CD8-positive, alpha-beta memory T cell (primary cell): Measurements from ENCODE around the gene ZNF764. TPM values are rescaled to one million over a fixed set of nuclear protein-coding genes. Genes with fewer than 3 reads are reported as not detected.

ENCODE experiments used
- CTCF ChIA-PET: fragments of 350-600 bp; sonication (Branson Sonifier 250); formaldehyde crosslinking; loops from one replicate; lab custom pipeline; 2021; ENCODE audit warnings: antibody characterized with exemption; lab: Charles Lee
- POLR2A ChIA-PET: fragments of 350-600 bp; sonication (Branson Sonifier 250); formaldehyde crosslinking; loops from one replicate; lab custom pipeline; 2021; ENCODE audit warnings: antibody characterized with exemption; lab: Charles Lee
- DNase-seq, 5 donors: peaks; one replicate each; pipeline versions ENCODE4 v3.0.0 to v3.0.0-alpha.2; 2020 to 2022; ENCODE audit warnings: mixed read lengths in 1 of 5
- H3K27ac ChIP-seq: one replicate; pipeline ENCODE4 v1.7.0; 2013; ENCODE audit warnings: low read depth, mild to moderate bottlenecking, low read length, moderate library complexity
- H3K27me3 ChIP-seq: 2 replicates; pipeline ENCODE4 v1.7.0; 2013; ENCODE audit warnings: low read length, mild to moderate bottlenecking; ENCODE audit not compliant: insufficient read depth, poor library complexity, severe bottlenecking
- H3K36me3 ChIP-seq: 2 replicates; pipeline ENCODE4 v1.7.0; 2013; ENCODE audit warnings: mild to moderate bottlenecking, low read length, moderate library complexity; ENCODE audit not compliant: insufficient read depth
- H3K4me1 ChIP-seq: 2 replicates; pipeline ENCODE4 v1.7.0; 2013; ENCODE audit warnings: mild to moderate bottlenecking, low read length, moderate library complexity; ENCODE audit not compliant: insufficient read depth
- H3K4me3 ChIP-seq: 2 replicates; pipeline ENCODE4 v1.7.0; 2013; ENCODE audit warnings: mild to moderate bottlenecking, low read length
- H3K9me3 ChIP-seq: 2 replicates; pipeline ENCODE4 v1.7.0; 2013; ENCODE audit warnings: mild to moderate bottlenecking, low read length
- H3K27ac Mint-ChIP-seq, 8 donors: one replicate each; pipeline ENCODE4 v1.8.0; 2020 to 2021; ENCODE audit warnings: mixed read lengths in 8 of 8, mild to moderate bottlenecking in 6 of 8, inconsistent platforms in 3 of 8, moderate library complexity in 3 of 8
- H3K27me3 Mint-ChIP-seq, 2 donors: one replicate each; pipeline ENCODE4 v1.8.0; 2020 to 2021; ENCODE audit warnings: mixed read lengths in 2 of 2, mild to moderate bottlenecking in 1 of 2, moderate library complexity in 1 of 2
- H3K36me3 Mint-ChIP-seq, 3 donors: one replicate each; pipeline ENCODE4 v1.8.0; 2020 to 2021; ENCODE audit warnings: mixed read lengths in 3 of 3, inconsistent platforms in 1 of 3, mild to moderate bottlenecking in 1 of 3
- H3K4me1 Mint-ChIP-seq, 3 donors: one replicate each; pipeline ENCODE4 v1.8.0; 2020 to 2021; ENCODE audit warnings: mixed read lengths in 3 of 3, inconsistent platforms in 1 of 3, mild to moderate bottlenecking in 1 of 3
- H3K4me3 Mint-ChIP-seq, 7 donors: one replicate each; pipeline ENCODE4 v1.8.0; 2020 to 2021; ENCODE audit warnings: mixed read lengths in 7 of 7, mild to moderate bottlenecking in 6 of 7, moderate library complexity in 4 of 7, inconsistent platforms in 2 of 7
- H3K9me3 Mint-ChIP-seq, 5 donors: one replicate each; pipeline ENCODE4 v1.8.0; 2020 to 2022; ENCODE audit warnings: mixed read lengths in 5 of 5, mild to moderate bottlenecking in 3 of 5, moderate library complexity in 2 of 5, inconsistent platforms in 1 of 5
- polyA plus RNA-seq: library from polyadenylated mRNA; unstranded; fragments of 300-500 nt; fragmentation: Illumina TruSeq; gene quantifications from one replicate; pipeline ENCODE4 v1.2.3, GENCODE V29; 2021
- total RNA-seq, 2 experiments: library from RNA; stranded (reverse); gene quantifications; one replicate each; pipeline ENCODE4 v1.2.3, GENCODE V29; 2021

Gene ZNF764
- total and polyA plus RNA-seq, 3 experiments from 2014 or later = 8.9 to 15.7 (median 15.1) TPM

GRCh38 chr16:30565526-30565925 lies 7.4 kb upstream of the ZNF764 start:
- H3K4me1 ChIP-seq = peaks cover 30% of the 10 kb centered on the region
- POLR2A ChIA-PET = interaction anchor here (1.3 kb wide), 1 partner anchor 13 kb away, joined by 6 read pairs; no protein-coding TSS in a partner anchor

GRCh38 chr16:30562021-30562420 lies 3.8 kb upstream of the ZNF764 start:
- no peaks in the 10 kb centered on the region for H3K27me3 ChIP-seq
- Mint-ChIP-seq H3K4me3 (peak overlapping the region in 6 of 7 donors; percentile 80 to 86 (median 82)), H3K27me3 (peaks cover 0 to 2% of the 10 kb centered on the region in 2 donors), H3K4me1 (peaks cover 17 to 37% (median 20%) of the 10 kb centered on the region in 3 donors), H3K36me3 (peaks cover 0 to 6% (median 0%) of the 10 kb centered on the region in 3 donors), H3K27ac (peak overlapping the region in 2 of 8 donors; percentile 79 to 87), H3K9me3 (no peaks in the 10 kb centered on the region)
- peaks cover 9% of the 10 kb centered on the region for H3K4me1 ChIP-seq
- no peak overlapping the region for H3K27ac ChIP-seq
- H3K4me3 ChIP-seq = no peak overlapping the region
- H3K9me3 ChIP-seq = no peaks in the 10 kb centered on the region
- DNase-seq = no peak
- CTCF ChIA-PET = interaction anchor here (1.0 to 1.6 kb wide), 3 partner anchors 26 to 132 kb away, joined by 3 to 5 read pairs (median 4); partner anchors contain the start of gene DCTPP1
- POLR2A ChIA-PET = interaction anchor here (0.7 to 2.3 kb wide), 3 partner anchors 9 to 97 kb away, joined by 3 to 15 read pairs (median 8); partner anchors contain the start of gene ZNF688
- no peaks in the 10 kb centered on the region for H3K36me3 ChIP-seq

More at GRCh38 chr16:30565526-30565925, 7.4 kb upstream of the ZNF764 start:
- no peak for DNase-seq
- Histone ChIP-seq H3K27me3 (no peaks in the 10 kb centered on the region), H3K27ac (no peak overlapping the region), H3K4me3 (no peak overlapping the region), H3K36me3 (no peaks in the 10 kb centered on the region), H3K9me3 (no peaks in the 10 kb centered on the region)
- peak overlapping the region in 2 of 7 donors; percentile 30 to 65 for H3K4me3 Mint-ChIP-seq
- CTCF ChIA-PET = interaction anchor here (1.0 to 1.8 kb wide), 6 partner anchors 8 to 135 kb away, joined by 3 to 7 read pairs (median 4); partner anchors contain the start of genes DCTPP1 and ZNF747
- peaks cover 0 to 4% (median 2%) of the 10 kb centered on the region in 3 donors for H3K36me3 Mint-ChIP-seq
- H3K27ac Mint-ChIP-seq = peak overlapping the region in 3 of 8 donors; percentile 22 to 93 (median 82)
- H3K9me3 Mint-ChIP-seq = no peaks in the 10 kb centered on the region
- no peaks in the 10 kb centered on the region for H3K27me3 Mint-ChIP-seq
- peaks cover 15 to 40% (median 25%) of the 10 kb centered on the region in 3 donors for H3K4me1 Mint-ChIP-seq

- Histone ChIP-seq H3K27ac (no peak overlapping the region), H3K36me3 (peaks cover under 1% of the 10 kb centered on the region), H3K4me1 (peaks cover 13% of the 10 kb centered on the region), H3K4me3 (no peak overlapping the region), H3K27me3 (no peaks in the 10 kb centered on the region), H3K9me3 (no peaks in the 10 kb centered on the region)
- peak overlapping the region; percentile 80 to 89 (median 83) for H3K4me3 Mint-ChIP-seq
- H3K4me1 Mint-ChIP-seq = peaks cover 20 to 38% (median 23%) of the 10 kb centered on the region in 3 donors
- POLR2A ChIA-PET = interaction anchor here (0.7 to 2.3 kb wide), 3 partner anchors 10 to 71 kb away, joined by 3 to 15 read pairs (median 4); partner anchors contain the start of genes ZNF688 and ZNF747
- peak in 1 of 5 donors; percentile 7 for DNase-seq
- CTCF ChIA-PET = interaction anchor here (1.0 to 1.6 kb wide), 3 partner anchors 26 to 131 kb away, joined by 3 to 5 read pairs (median 4); partner anchors contain the start of gene DCTPP1
- H3K27me3 Mint-ChIP-seq = peaks cover 0 to 2% of the 10 kb centered on the region in 2 donors
- peak overlapping the region; percentile 73 to 87 (median 81) for H3K27ac Mint-ChIP-seq
- H3K9me3 Mint-ChIP-seq = no peaks in the 10 kb centered on the region
- peaks cover 0 to 9% (median 0%) of the 10 kb centered on the region in 3 donors for H3K36me3 Mint-ChIP-seq
Observed at GRCh38 chr16:30561089-30561816, 3.1 kb upstream of the ZNF764 start.

GRCh38 chr16:30559690-30560089 lies 1.5 kb upstream of the ZNF764 start:
- POLR2A ChIA-PET = no interaction called here
- H3K4me1 ChIP-seq = peaks cover 17% of the 10 kb centered on the region

DNA sequence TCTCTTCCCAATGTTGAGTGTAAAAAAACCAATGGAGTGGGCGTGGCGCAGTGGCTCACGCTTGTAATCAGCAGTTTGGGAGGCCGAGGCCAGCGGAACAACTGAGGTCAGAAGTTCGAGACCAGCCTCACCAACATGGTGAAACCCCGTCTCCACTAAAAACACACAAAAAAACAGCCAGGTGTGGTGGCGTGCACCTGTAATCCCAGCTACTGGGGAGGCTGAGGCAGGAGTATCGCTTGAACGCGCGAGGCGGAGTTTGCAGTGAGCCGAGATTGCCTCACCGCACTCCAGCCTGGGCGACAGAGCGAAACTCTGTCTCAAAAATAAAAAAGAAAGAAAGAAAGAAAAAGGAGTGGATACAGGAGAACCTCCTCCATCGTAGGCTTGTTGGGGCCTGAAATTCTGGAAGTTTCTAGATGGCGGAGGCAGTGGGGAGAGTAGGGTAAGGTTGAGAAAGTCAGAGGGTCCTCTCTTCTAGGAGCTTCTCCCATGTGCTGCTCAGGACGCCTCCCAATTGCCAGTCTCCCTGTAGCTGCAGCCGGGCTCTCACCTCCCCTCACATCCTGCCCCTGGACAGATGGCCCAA lies 709 bp upstream of the ZNF764 start:
- POLR2A ChIA-PET = interaction anchor here (0.5 to 6.7 kb wide), 13 partner anchors 9 to 180 kb away, joined by 3 to 71 read pairs (median 5); partner anchors contain the start of genes DCTPP1, FBRS, PRR14 and SEPHS2

More at GRCh38 chr16:30559690-30560089, 1.5 kb upstream of the ZNF764 start:
- Histone ChIP-seq H3K27ac (no peak overlapping the region), H3K36me3 (peaks cover 4% of the 10 kb centered on the region), H3K9me3 (no peaks in the 10 kb centered on the region), H3K4me3 (no peak overlapping the region), H3K27me3 (no peaks in the 10 kb centered on the region)
- Mint-ChIP-seq H3K9me3 (no peaks in the 10 kb centered on the region), H3K4me3 (peak overlapping the region in 6 of 7 donors; percentile 53 to 90 (median 76)), H3K27me3 (peaks cover 0 to 2% of the 10 kb centered on the region in 2 donors), H3K4me1 (peaks cover 24 to 49% (median 26%) of the 10 kb centered on the region in 3 donors), H3K36me3 (peaks cover 0 to 22% (median 0%) of the 10 kb centered on the region in 3 donors), H3K27ac (peak overlapping the region in 4 of 8 donors; percentile 43 to 87 (median 68))
- CTCF ChIA-PET = interaction anchor here (1.2 to 3.2 kb wide), 3 partner anchors 25 to 43 kb away, joined by 3 to 69 read pairs (median 6); partner anchors contain the start of gene ZNF747
- no peak for DNase-seq

GRCh38 chr16:30557707-30557956 lies 542 bp downstream of the ZNF764 start:
- no peak for DNase-seq
- Mint-ChIP-seq H3K4me1 (peaks cover 44 to 68% (median 45%) of the 10 kb centered on the region in 3 donors), H3K9me3 (no peaks in the 10 kb centered on the region), H3K36me3 (peaks cover 0 to 38% (median 2%) of the 10 kb centered on the region in 3 donors), H3K27me3 (peaks cover 0 to 2% of the 10 kb centered on the region in 2 donors), H3K27ac (peak overlapping the region; percentile 87 to 97 (median 92)), H3K4me3 (peak overlapping the region; percentile 85 to 95 (median 89))
- Histone ChIP-seq H3K27ac (peak overlapping the region; percentile 93), H3K27me3 (no peaks in the 10 kb centered on the region), H3K4me1 (peaks cover 33% of the 10 kb centered on the region), H3K4me3 (peak overlapping the region; percentile 90), H3K9me3 (no peaks in the 10 kb centered on the region), H3K36me3 (peaks cover 15% of the 10 kb centered on the region)
- CTCF ChIA-PET = interaction anchor here (0.8 to 3.2 kb wide), 13 partner anchors 8 to 128 kb away, joined by 3 to 69 read pairs (median 7); partner anchors contain the start of genes DCTPP1, ZNF688 and ZNF747
- POLR2A ChIA-PET = interaction anchor here (0.6 to 6.7 kb wide), 11 partner anchors 12 to 140 kb away, joined by 3 to 71 read pairs (median 5); partner anchors contain the start of genes ZNF688 and ZNF747

More for the DNA sequence above, 709 bp upstream of the ZNF764 start:
- Mint-ChIP-seq H3K36me3 (peaks cover 0 to 30% (median 2%) of the 10 kb centered on the region in 3 donors), H3K27me3 (peaks cover 0 to 2% of the 10 kb centered on the region in 2 donors), H3K4me3 (peak overlapping the region; percentile 85 to 95 (median 89)), H3K27ac (peak overlapping the region; percentile 82 to 97 (median 92)), H3K9me3 (no peaks in the 10 kb centered on the region), H3K4me1 (peaks cover 31 to 56% (median 33%) of the 10 kb centered on the region in 3 donors)
- Histone ChIP-seq H3K36me3 (peaks cover 9% of the 10 kb centered on the region), H3K27me3 (no peaks in the 10 kb centered on the region), H3K4me3 (peak overlapping the region; percentile 90), H3K9me3 (no peaks in the 10 kb centered on the region), H3K4me1 (peaks cover 20% of the 10 kb centered on the region), H3K27ac (peak overlapping the region; percentile 93)
- CTCF ChIA-PET = interaction anchor here (0.6 to 3.2 kb wide), 20 partner anchors 8 to 149 kb away, joined by 3 to 69 read pairs (median 4); partner anchors contain the start of genes DCTPP1, FBRS, ZNF688 and ZNF747
- DNase-seq = no peak

- no peak for DNase-seq
- Mint-ChIP-seq H3K36me3 (peaks cover 0 to 40% (median 2%) of the 10 kb centered on the region in 3 donors), H3K4me1 (peaks cover 53 to 77% (median 56%) of the 10 kb centered on the region in 3 donors), H3K27me3 (peaks cover 0 to 4% of the 10 kb centered on the region in 2 donors), H3K27ac (peak overlapping the region in 5 of 8 donors; percentile 33 to 92 (median 87)), H3K4me3 (peak overlapping the region; percentile 50 to 95 (median 88)), H3K9me3 (no peaks in the 10 kb centered on the region)
- Histone ChIP-seq H3K27ac (no peak overlapping the region), H3K4me1 (peaks cover 48% of the 10 kb centered on the region), H3K36me3 (peaks cover 15% of the 10 kb centered on the region), H3K27me3 (no peaks in the 10 kb centered on the region), H3K4me3 (no peak overlapping the region), H3K9me3 (no peaks in the 10 kb centered on the region)
- ChIA-PET CTCF (interaction anchor here (2.8 kb wide), 1 partner anchor 15 kb away, joined by 19 read pairs; the partner anchor contains the start of gene ZNF688), POLR2A (interaction anchor here (6.7 kb wide), 1 partner anchor 22 kb away, joined by 71 read pairs; the partner anchor contains the start of gene ZNF747)
Observed at GRCh38 chr16:30556125-30556473, 2.1 kb downstream of the ZNF764 start.
